PC-9 (cell line): Measurements from ENCODE around the gene SOX2. TPM values are rescaled to one million over a fixed set of nuclear protein-coding genes. Genes with fewer than 3 reads are reported as not detected.

Experiments
- BruUV-seq: library from RNA; stranded (reverse); fragments of 400-500 nt; replicated peaks from 2 replicates; lab custom pipeline; 2021; lab: Mats Ljungman, UMichigan
- CTCF ChIA-PET: fragments of 300-600 bp; sonication (Branson Sonifier 250); formaldehyde crosslinking; loops from one replicate; lab custom pipeline; 2022; ENCODE audit warnings: antibody characterized with exemption; lab: Charles Lee
- POLR2A ChIA-PET: fragments of 300-600 bp; sonication (Branson Sonifier 250); formaldehyde crosslinking; loops from one replicate; lab custom pipeline; 2022; ENCODE audit warnings: antibody characterized with exemption; ENCODE audit not compliant: unreplicated experiment; lab: Charles Lee
- DNase-seq, 2 experiments: peaks; one replicate each; pipeline versions ENCODE4 v3.0.0 to v3.0.0-alpha.2; 2015 to 2022; ENCODE audit warnings: mixed read lengths in 1 of 2
- H2AFZ ChIP-seq: fragments of 200-600 bp; sonication (generic); 2 replicates; pipeline ENCODE4 v1.8.1; 2017; ENCODE audit warnings: antibody characterized with exemption
- H3F3A ChIP-seq: fragments of 200-600 bp; sonication (generic); 2 replicates; pipeline ENCODE4 v1.8.1; 2017; ENCODE audit warnings: antibody characterized with exemption, mild to moderate bottlenecking, low read depth; ENCODE audit not compliant: insufficient read depth
- H3K27ac ChIP-seq: fragments of 200-600 bp; sonication (generic); 2 replicates; pipeline ENCODE4 v1.6.1; 2016; ENCODE audit warnings: mixed run types
- H3K27me3 ChIP-seq: fragments of 200-600 bp; sonication (generic); 2 replicates; pipeline ENCODE4 v1.6.1; 2016; ENCODE audit warnings: low read depth, mixed run types; ENCODE audit not compliant: insufficient read depth
- H3K36me3 ChIP-seq: fragments of 200-600 bp; sonication (generic); 2 replicates; pipeline ENCODE4 v1.6.1; 2016; ENCODE audit warnings: low read depth, mixed run types
- H3K4me1 ChIP-seq: fragments of 200-600 bp; sonication (generic); replicated peaks from 2 replicates; pipeline ENCODE4 v1.6.1; 2016; ENCODE audit warnings: mixed run types; ENCODE audit not compliant: insufficient read depth
- H3K4me2 ChIP-seq: fragments of 200-600 bp; sonication (generic); 2 replicates; pipeline ENCODE4 v1.6.1; 2017; ENCODE audit warnings: mixed run types
- H3K4me3 ChIP-seq: fragments of 200-600 bp; sonication (generic); 2 replicates; pipeline ENCODE4 v1.6.1; 2016; ENCODE audit warnings: mixed run types
- H3K79me2 ChIP-seq: fragments of 200-600 bp; sonication (generic); 2 replicates; pipeline ENCODE4 v1.6.1; 2017; ENCODE audit warnings: low read depth, mixed run types
- H3K9me2 ChIP-seq: fragments of 200-600 bp; sonication (generic); 2 replicates; pipeline ENCODE4 v1.8.1; 2017; ENCODE audit warnings: mild to moderate bottlenecking; ENCODE audit not compliant: insufficient read depth
- H3K9me3 ChIP-seq: fragments of 200-600 bp; sonication (generic); 2 replicates; pipeline ENCODE4 v1.8.1; 2016; ENCODE audit warnings: low read depth; ENCODE audit not compliant: insufficient read depth
- H4K20me1 ChIP-seq: fragments of 200-600 bp; sonication (generic); 2 replicates; pipeline ENCODE4 v1.8.1; 2017; ENCODE audit not compliant: insufficient read depth
- EZH2 ChIP-seq: fragments of 200-600 bp; sonication (generic); IDR thresholded peaks from 2 replicates; pipeline ENCODE4 v1.8.0; 2017; ENCODE audit warnings: antibody characterized with exemption, low read depth
- intact Hi-C: fragments of 100-400 bp; cut with micrococcal nuclease; formaldehyde crosslinking; loops from one replicate; pipeline ENCODE4 v1.10.0; 2022; ENCODE audit not compliant: unreplicated experiment
- total RNA-seq: library from RNA; stranded (reverse); gene quantifications from 2 replicates; pipeline ENCODE4 v1.2.3, GENCODE V29; 2021
- TF ChIP-seq, protein P1 (sequence below): fragments of 200-600 bp; sonication (generic); conservative IDR thresholded peaks from 2 replicates; pipeline ENCODE4 v1.6.1; 2017; ENCODE audit warnings: mixed run types, antibody characterized with exemption, mild to moderate bottlenecking, moderate library complexity

Gene SOX2
- total RNA-seq, 1 experiment from 2014 or later = not detected

DNA sequence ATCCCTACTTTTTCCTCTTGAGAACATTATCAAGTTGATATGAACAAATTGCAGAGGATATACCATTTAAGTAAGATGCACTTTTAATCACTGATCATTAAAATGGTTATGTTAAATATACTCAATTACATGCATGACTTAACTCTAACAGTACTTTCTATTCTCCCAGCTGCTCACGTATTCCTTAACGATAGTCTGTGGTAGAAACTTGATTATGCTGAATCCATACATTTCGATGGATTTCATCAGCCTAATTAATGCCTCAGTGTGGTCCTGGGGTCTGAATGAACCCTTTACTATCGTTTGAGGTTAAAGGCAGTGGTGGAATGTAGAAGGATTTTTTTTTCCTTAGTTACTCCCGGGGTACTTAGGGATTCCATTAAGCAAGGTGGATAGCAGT lies 18.6 kb downstream of the SOX2 start:
- DNase-seq = peak in 1 of 2 experiments; percentile 33
- no peaks in the 10 kb centered on the region for H3K36me3 ChIP-seq
- no peak overlapping the region for H2AFZ ChIP-seq
- no peaks in the 10 kb centered on the region for H3K9me3 ChIP-seq
- H4K20me1 ChIP-seq = no peaks in the 10 kb centered on the region
- CTCF ChIA-PET = no interaction called here
- no peak overlapping the region for H3K4me3 ChIP-seq
- peaks cover 21% of the 10 kb centered on the region for H3K27me3 ChIP-seq
- H3K4me1 ChIP-seq = no peaks in the 10 kb centered on the region
- intact Hi-C loops = no loop called here
- no peaks in the 10 kb centered on the region for H3F3A ChIP-seq
- POLR2A ChIA-PET = no interaction called here
- no peaks in the 10 kb centered on the region for H3K9me2 ChIP-seq
- H3K27ac ChIP-seq = no peak overlapping the region
- TF ChIP-seq, protein P1, sequence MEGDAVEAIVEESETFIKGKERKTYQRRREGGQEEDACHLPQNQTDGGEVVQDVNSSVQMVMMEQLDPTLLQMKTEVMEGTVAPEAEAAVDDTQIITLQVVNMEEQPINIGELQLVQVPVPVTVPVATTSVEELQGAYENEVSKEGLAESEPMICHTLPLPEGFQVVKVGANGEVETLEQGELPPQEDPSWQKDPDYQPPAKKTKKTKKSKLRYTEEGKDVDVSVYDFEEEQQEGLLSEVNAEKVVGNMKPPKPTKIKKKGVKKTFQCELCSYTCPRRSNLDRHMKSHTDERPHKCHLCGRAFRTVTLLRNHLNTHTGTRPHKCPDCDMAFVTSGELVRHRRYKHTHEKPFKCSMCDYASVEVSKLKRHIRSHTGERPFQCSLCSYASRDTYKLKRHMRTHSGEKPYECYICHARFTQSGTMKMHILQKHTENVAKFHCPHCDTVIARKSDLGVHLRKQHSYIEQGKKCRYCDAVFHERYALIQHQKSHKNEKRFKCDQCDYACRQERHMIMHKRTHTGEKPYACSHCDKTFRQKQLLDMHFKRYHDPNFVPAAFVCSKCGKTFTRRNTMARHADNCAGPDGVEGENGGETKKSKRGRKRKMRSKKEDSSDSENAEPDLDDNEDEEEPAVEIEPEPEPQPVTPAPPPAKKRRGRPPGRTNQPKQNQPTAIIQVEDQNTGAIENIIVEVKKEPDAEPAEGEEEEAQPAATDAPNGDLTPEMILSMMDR = no peak
- no peak for TF ChIP-seq EZH2
- no TSS peak for BruUV-seq
- H3K4me2 ChIP-seq = no peak overlapping the region
- no peaks in the 10 kb centered on the region for H3K79me2 ChIP-seq

DNA sequence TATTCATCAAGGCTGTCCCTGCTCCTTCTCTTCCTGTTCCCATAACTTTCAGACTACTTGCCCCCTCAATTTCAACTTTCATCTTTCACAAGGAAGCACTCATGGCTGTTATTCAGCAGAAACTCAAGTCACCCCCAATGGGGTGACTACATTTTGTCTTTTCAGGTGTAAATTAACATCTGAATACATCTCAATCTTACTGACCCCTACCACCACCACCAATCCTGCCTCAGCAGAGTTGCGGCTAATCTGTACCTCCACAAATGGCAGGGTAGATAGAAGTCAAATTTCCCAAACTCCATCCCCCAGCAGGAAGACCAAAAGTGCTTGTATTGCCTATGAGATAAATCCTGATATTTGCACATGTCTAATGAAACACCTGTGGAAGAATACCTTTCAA lies 19.2 kb downstream of the SOX2 start:
- Histone ChIP-seq H3K9me2 (no peaks in the 10 kb centered on the region), H2AFZ (no peak overlapping the region), H3K9me3 (no peaks in the 10 kb centered on the region), H3K27ac (no peak overlapping the region), H3K4me3 (no peak overlapping the region), H3K4me2 (no peak overlapping the region), H3K27me3 (peaks cover 21% of the 10 kb centered on the region), H4K20me1 (no peaks in the 10 kb centered on the region), H3K4me1 (no peaks in the 10 kb centered on the region), H3K79me2 (no peaks in the 10 kb centered on the region), H3F3A (no peaks in the 10 kb centered on the region), H3K36me3 (no peaks in the 10 kb centered on the region)
- no TSS peak for BruUV-seq
- no peak for TF ChIP-seq EZH2
- TF ChIP-seq, protein P1 = no peak
- intact Hi-C loops = no loop called here
- peak in 1 of 2 experiments; percentile 3 for DNase-seq
- POLR2A ChIA-PET = no interaction called here
- CTCF ChIA-PET = no interaction called here

DNA sequence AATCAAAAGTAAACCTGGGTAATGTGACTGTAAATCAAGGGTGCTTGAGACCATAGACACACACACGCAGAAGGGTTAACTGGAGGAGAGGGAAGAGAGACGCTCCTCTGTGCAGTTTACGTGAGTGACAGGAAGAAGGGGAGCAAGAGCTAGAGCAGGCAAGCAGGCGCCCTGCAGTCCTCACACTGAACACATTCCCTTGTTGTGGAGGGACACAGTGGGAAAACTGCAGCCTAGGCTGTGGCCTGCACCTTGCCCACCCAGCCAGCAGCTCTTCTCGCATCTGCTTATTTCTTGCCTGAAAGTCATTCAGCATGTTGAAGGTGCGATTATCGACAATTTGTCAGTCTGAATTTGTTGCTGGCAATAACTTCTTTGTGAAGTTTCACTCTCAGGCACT lies 24.2 kb downstream of the SOX2 start:
- H3K4me3 ChIP-seq = no peak overlapping the region
- no peaks in the 10 kb centered on the region for H3K9me2 ChIP-seq
- no peaks in the 10 kb centered on the region for H3F3A ChIP-seq
- H3K4me2 ChIP-seq = no peak overlapping the region
- no peaks in the 10 kb centered on the region for H3K79me2 ChIP-seq
- no peaks in the 10 kb centered on the region; the same call in 1 of the 2 replicates for H3K9me3 ChIP-seq
- no TSS peak for BruUV-seq
- CTCF ChIA-PET = no interaction called here
- TF ChIP-seq EZH2 = no peak
- TF ChIP-seq, protein P1 = no peak
- H2AFZ ChIP-seq = no peak overlapping the region
- POLR2A ChIA-PET = no interaction called here
- H4K20me1 ChIP-seq = no peaks in the 10 kb centered on the region
- intact Hi-C loops = no loop called here
- no peak overlapping the region for H3K27ac ChIP-seq
- H3K4me1 ChIP-seq = peaks cover 14% of the 10 kb centered on the region
- no peaks in the 10 kb centered on the region for H3K36me3 ChIP-seq
- 0 out of 2 replicates have a peak, but pooled peaks cover 2% of the 10 kb centered on the region for H3K27me3 ChIP-seq
- no peak for DNase-seq
